Measurements from ENCODE around the gene AGBL3.

Gene AGBL3

GRCh38 chr7:135161669-135162068 is 175.4 kb downstream of the AGBL3 start:
- no peak for TF ChIP-seq CTCF (IDR thresholded peaks at IDR 0.05; ENCODE audit: extremely low read depth, missing control alignments)
- no peak for DNase-seq (ENCODE audit: low spot score)

- DNase-seq (ENCODE audit: low spot score), result no peak
- TF ChIP-seq CTCF (IDR thresholded peaks at IDR 0.05; ENCODE audit: extremely low read depth, missing control alignments), result no peak
Measured at GRCh38 chr7:135162382-135163001, 176.2 kb downstream of the AGBL3 start.

- DNase-seq (ENCODE audit: low spot score), result no peak
Measured at GRCh38 chr7:135164357-135165061, 178.2 kb downstream of the AGBL3 start.

GRCh38 chr7:135165862-135166261 is 179.6 kb downstream of the AGBL3 start:
- no peak for TF ChIP-seq CTCF (IDR thresholded peaks at IDR 0.05; ENCODE audit: extremely low read depth, missing control alignments)
- no peak for DNase-seq (ENCODE audit: low spot score)

More at GRCh38 chr7:135164357-135165061, 178.2 kb downstream of the AGBL3 start:
- TF ChIP-seq CTCF (IDR thresholded peaks at IDR 0.05; ENCODE audit: extremely low read depth, missing control alignments), result no peak

GRCh38 chr7:135166338-135166990 is 180.2 kb downstream of the AGBL3 start:
- no peak for DNase-seq (ENCODE audit: low spot score)
- TF ChIP-seq CTCF (IDR thresholded peaks at IDR 0.05; ENCODE audit: extremely low read depth, missing control alignments), result no peak

- TF ChIP-seq CTCF (IDR thresholded peaks at IDR 0.05; ENCODE audit: extremely low read depth, missing control alignments), result no peak
- no peak for DNase-seq (ENCODE audit: low spot score)
Measured at GRCh38 chr7:135167365-135167917, 181.1 kb downstream of the AGBL3 start.

GRCh38 chr7:135168001-135168400 is 181.7 kb downstream of the AGBL3 start:
- TF ChIP-seq CTCF (IDR thresholded peaks at IDR 0.05; ENCODE audit: extremely low read depth, missing control alignments), result no peak
- no peak for DNase-seq (ENCODE audit: low spot score)

Measured in GM20000 (cell line).